ENCODE measurements around the gene ACTN1.

Gene ACTN1

DNA sequence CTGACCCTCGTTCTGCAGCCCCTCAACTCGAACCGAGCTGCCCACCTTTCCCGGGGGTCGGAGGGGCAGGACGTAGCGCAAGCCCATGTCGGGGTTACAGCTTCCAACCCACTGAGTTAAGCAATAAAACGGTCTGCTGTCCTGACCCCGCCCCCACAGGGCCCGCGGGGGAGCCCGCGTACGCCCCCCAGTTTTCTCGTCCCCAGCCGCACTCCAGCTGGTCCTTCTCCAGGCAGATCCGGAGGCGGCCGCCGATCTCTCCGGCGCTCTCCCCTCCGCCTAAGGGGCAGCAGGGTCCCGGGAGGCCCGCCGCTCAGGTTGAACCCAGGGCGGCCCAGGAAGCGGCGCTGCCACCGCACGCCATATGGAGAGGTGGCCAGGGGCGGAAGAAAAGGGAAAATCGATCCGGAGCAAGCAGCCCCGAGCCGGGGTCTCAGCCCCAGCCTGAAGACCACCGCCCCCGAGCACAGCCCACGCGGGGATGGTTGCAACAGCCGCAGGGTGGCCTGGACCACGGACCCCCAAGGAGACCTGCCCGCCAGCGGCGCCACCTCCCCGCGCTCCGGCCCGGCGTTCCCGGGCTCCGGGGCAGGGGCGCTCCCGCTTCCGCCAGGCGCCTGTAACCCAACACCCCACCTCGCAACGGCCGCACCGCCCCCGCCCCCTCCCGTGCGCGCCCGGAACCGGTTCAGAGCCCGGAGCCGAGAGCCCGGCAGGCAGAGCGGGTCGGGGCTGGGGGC, 760 bp downstream of the ACTN1 start (continued):
- TF ChIP-seq ZIC2 (tag by site-specific recombination; IDR thresholded peaks at IDR 0.05) (0 out of 2 replicates have a peak, but pooled peaks have one; percentile 39), KLF8 (tag by site-specific recombination; IDR thresholded peaks at IDR 0.05) (peak; percentile 46; the same call in 1 of the 2 replicates), SP3 (tag by site-specific recombination; IDR thresholded peaks at IDR 0.05) (peak; percentile 14; the same call in 1 of the 2 replicates), ZNF510 (tag by site-specific recombination; IDR thresholded peaks at IDR 0.05; ENCODE audit: insufficient replicate concordance) (no peak), ZNF426 (tag by site-specific recombination; IDR thresholded peaks at IDR 0.05) (no peak), ZNF843 (tag by site-specific recombination; IDR thresholded peaks at IDR 0.05) (no peak), ZNF157 (tag by site-specific recombination; IDR thresholded peaks at IDR 0.05) (no peak), ZNF624 (tag by site-specific recombination; IDR thresholded peaks at IDR 0.05) (no peak), ZNF341 (tag by site-specific recombination; IDR thresholded peaks at IDR 0.05; ENCODE audit: low read depth) (peak; percentile 81), ZNF311 (tag by site-specific recombination; IDR thresholded peaks at IDR 0.05; ENCODE audit: borderline replicate concordance) (no peak), ZNF23 (tag by site-specific recombination; IDR thresholded peaks at IDR 0.05; ENCODE audit: borderline replicate concordance) (no peak), ZNF302 (tag by site-specific recombination; IDR thresholded peaks at IDR 0.05; ENCODE audit: low read depth) (no peak), ZNF248 (tag by site-specific recombination; IDR thresholded peaks at IDR 0.05) (no peak), ZBTB7A (tag by site-specific recombination; IDR thresholded peaks at IDR 0.05; ENCODE audit: low read depth) (peak; percentile 19; the same call in 1 of the 2 replicates), ZBTB17 (tag by site-specific recombination; IDR thresholded peaks at IDR 0.05) (peak; percentile 46), ZEB2 (tag by site-specific recombination; IDR thresholded peaks at IDR 0.05) (peak; percentile 67; the same call in 1 of the 2 replicates), ZBTB8A (tag by site-specific recombination; IDR thresholded peaks at IDR 0.05) (peak; percentile 64; the same call in 1 of the 2 replicates), ZBTB1 (tag by site-specific recombination; IDR thresholded peaks at IDR 0.05) (no peak), ZNF561 (tag by site-specific recombination; IDR thresholded peaks at IDR 0.05; ENCODE audit: borderline replicate concordance) (no peak), ZNF335 (tag by site-specific recombination; conservative IDR thresholded peaks at IDR 0.05) (peak; percentile 87), GLIS2 (tag by site-specific recombination; IDR thresholded peaks at IDR 0.05) (peak; percentile 90), ZBTB20 (tag by site-specific recombination; IDR thresholded peaks at IDR 0.05) (peak; percentile 96), ZFHX2 (tag by site-specific recombination; conservative IDR thresholded peaks at IDR 0.05) (peak; percentile 64), FEZF1 (tag by site-specific recombination; IDR thresholded peaks at IDR 0.05) (no peak), ZNF626 (tag by site-specific recombination; IDR thresholded peaks at IDR 0.05) (no peak), ZNF830 (tag by site-specific recombination; IDR thresholded peaks at IDR 0.05; ENCODE audit: low read depth) (no peak)
- TF ChIP-seq, protein P1, sequence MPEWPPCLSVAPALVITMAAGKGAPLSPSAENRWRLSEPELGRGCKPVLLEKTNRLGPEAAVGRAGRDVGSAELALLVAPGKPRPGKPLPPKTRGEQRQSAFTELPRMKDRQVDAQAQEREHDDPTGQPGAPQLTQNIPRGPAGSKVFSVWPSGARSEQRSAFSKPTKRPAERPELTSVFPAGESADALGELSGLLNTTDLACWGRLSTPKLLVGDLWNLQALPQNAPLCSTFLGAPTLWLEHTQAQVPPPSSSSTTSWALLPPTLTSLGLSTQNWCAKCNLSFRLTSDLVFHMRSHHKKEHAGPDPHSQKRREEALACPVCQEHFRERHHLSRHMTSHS (tag by site-specific recombination; IDR thresholded peaks at IDR 0.05): no peak
- TF ChIP-seq, protein P2, sequence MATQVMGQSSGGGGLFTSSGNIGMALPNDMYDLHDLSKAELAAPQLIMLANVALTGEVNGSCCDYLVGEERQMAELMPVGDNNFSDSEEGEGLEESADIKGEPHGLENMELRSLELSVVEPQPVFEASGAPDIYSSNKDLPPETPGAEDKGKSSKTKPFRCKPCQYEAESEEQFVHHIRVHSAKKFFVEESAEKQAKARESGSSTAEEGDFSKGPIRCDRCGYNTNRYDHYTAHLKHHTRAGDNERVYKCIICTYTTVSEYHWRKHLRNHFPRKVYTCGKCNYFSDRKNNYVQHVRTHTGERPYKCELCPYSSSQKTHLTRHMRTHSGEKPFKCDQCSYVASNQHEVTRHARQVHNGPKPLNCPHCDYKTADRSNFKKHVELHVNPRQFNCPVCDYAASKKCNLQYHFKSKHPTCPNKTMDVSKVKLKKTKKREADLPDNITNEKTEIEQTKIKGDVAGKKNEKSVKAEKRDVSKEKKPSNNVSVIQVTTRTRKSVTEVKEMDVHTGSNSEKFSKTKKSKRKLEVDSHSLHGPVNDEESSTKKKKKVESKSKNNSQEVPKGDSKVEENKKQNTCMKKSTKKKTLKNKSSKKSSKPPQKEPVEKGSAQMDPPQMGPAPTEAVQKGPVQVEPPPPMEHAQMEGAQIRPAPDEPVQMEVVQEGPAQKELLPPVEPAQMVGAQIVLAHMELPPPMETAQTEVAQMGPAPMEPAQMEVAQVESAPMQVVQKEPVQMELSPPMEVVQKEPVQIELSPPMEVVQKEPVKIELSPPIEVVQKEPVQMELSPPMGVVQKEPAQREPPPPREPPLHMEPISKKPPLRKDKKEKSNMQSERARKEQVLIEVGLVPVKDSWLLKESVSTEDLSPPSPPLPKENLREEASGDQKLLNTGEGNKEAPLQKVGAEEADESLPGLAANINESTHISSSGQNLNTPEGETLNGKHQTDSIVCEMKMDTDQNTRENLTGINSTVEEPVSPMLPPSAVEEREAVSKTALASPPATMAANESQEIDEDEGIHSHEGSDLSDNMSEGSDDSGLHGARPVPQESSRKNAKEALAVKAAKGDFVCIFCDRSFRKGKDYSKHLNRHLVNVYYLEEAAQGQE (tag by site-specific recombination; IDR thresholded peaks at IDR 0.05): no peak
- TF ChIP-seq, protein P3, sequence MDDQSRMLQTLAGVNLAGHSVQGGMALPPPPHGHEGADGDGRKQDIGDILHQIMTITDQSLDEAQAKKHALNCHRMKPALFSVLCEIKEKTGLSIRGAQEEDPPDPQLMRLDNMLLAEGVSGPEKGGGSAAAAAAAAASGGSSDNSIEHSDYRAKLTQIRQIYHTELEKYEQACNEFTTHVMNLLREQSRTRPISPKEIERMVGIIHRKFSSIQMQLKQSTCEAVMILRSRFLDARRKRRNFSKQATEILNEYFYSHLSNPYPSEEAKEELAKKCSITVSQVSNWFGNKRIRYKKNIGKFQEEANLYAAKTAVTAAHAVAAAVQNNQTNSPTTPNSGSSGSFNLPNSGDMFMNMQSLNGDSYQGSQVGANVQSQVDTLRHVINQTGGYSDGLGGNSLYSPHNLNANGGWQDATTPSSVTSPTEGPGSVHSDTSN (CRISPR knock-in tag; IDR thresholded peaks at IDR 0.05): no peak
- TF ChIP-seq, protein P4, sequence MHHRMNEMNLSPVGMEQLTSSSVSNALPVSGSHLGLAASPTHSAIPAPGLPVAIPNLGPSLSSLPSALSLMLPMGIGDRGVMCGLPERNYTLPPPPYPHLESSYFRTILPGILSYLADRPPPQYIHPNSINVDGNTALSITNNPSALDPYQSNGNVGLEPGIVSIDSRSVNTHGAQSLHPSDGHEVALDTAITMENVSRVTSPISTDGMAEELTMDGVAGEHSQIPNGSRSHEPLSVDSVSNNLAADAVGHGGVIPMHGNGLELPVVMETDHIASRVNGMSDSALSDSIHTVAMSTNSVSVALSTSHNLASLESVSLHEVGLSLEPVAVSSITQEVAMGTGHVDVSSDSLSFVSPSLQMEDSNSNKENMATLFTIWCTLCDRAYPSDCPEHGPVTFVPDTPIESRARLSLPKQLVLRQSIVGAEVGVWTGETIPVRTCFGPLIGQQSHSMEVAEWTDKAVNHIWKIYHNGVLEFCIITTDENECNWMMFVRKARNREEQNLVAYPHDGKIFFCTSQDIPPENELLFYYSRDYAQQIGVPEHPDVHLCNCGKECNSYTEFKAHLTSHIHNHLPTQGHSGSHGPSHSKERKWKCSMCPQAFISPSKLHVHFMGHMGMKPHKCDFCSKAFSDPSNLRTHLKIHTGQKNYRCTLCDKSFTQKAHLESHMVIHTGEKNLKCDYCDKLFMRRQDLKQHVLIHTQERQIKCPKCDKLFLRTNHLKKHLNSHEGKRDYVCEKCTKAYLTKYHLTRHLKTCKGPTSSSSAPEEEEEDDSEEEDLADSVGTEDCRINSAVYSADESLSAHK (tag by site-specific recombination; IDR thresholded peaks at IDR 0.05): no peak
